AG04449 (cell line): ENCODE data around the gene CHRM5.
"Not testable (repeated sequence)": the region's sequence is repeated elsewhere in the genome, so short reads cannot be mapped to it uniquely, and the experiment has no call there.

Experiments
- CTCF ChIA-PET: fragments of 350-600 bp; formaldehyde crosslinking; extraction: SDS; loops from one replicate; lab custom pipeline; 2021; ENCODE audit warnings: antibody characterized with exemption; lab: Yijun Ruan, JAX
- POLR2A ChIA-PET: fragments of 400-600, 350-600 bp; formaldehyde crosslinking; extraction: SDS; loops from one replicate; lab custom pipeline; 2020; ENCODE audit warnings: antibody characterized with exemption, inconsistent platforms; lab: Yijun Ruan, JAX
- DNase-seq: peaks from one replicate; pipeline ENCODE4 v3.0.0-alpha.2; 2010; ENCODE audit warnings: low read depth, low spot score
- H3K4me3 ChIP-seq: 2 replicates; pipeline ENCODE4 v1.5.1; 2011; ENCODE audit warnings: low read depth, mild to moderate bottlenecking, control low read depth, low read length
- CTCF ChIP-seq: IDR thresholded peaks from one replicate; pipeline ENCODE4 v1.5.1; 2011; ENCODE audit warnings: mild to moderate bottlenecking, moderate library complexity, low read length, control low read depth, inconsistent platforms; ENCODE audit not compliant: insufficient read depth; ENCODE audit errors: missing control alignments

CHRM5 gene

DNA sequence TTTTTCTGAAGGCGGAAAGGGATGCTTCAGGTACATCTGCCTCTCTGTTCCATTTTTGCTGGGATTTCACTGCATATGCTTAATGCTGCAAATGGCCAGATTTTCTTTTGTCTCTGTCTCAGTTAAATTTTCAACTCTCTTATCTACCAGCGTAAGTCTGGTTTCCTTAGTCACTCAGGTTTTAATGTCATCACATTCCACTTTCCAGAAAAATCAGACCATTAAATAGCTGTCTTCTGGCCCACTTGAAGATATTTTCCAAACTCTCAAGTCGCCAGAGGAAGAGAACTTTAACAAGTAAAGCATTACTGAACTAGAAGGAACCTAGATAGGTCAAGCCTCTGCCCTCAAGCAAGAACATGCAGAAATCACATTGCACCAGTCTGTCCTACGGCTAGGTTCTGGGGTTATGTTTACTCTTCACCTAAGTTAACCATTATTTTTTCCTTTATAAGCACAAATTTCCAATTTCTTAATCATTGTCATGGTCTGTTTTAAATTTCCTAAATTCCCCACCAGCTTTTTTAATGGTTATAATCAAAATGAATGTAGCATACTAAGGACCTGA lies 44.2 kb downstream of the CHRM5 start:
- POLR2A ChIA-PET, result no interaction called here
- CTCF ChIA-PET, result interaction anchor here (1.7 kb wide), 1 partner anchor 20 kb away, joined by 5 read pairs; no protein-coding TSS in a partner anchor
- H3K4me3 ChIP-seq, result no peak overlapping the region
- no peak for TF ChIP-seq CTCF
- no peak for DNase-seq

DNA sequence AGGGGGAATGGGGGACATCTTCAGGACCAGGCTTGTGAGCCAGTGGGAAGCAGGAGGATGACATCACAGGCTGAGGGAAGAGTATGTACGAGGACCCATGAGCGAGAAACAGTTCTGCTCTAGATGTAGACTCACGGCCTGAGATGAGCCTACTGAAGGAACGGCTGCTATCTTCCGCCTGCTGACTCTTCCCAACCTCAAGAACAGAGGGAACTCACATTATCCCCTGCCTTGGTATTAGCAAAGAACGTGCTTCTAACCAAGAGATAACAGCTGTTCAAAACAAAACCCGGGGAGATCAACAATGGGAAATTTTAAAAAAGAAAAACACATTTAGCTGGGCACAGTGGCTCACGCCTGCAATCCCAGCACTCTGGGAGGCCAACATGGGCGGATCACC lies 45.4 kb downstream of the CHRM5 start:
- no peak overlapping the region for H3K4me3 ChIP-seq
- no peak for TF ChIP-seq CTCF
- CTCF ChIA-PET, result interaction anchor here (1.7 kb wide), 1 partner anchor 21 kb away, joined by 5 read pairs; no protein-coding TSS in a partner anchor
- DNase-seq, result no peak
- POLR2A ChIA-PET, result no interaction called here

DNA sequence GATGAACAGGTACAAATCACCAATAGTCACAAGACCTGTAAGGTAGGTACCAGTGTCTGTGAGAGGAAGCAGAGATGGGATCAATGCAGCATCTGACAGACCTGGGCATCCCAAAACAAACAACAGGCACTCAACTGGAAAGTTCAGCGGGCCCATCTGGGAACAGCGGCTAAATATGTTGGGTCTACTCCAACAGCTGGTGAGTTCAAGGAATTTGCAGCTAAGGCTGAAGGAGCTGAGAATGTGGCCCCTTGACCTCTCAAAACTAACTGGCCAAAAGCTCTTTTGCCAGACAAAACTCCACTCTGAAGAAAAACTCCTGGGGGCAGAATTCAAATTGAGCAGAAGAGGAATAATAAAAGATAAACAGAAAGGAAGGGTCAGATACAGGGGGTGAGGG lies 46.3 kb downstream of the CHRM5 start:
- ChIA-PET CTCF (no interaction called here), POLR2A (no interaction called here)
- DNase-seq, result no peak

DNA sequence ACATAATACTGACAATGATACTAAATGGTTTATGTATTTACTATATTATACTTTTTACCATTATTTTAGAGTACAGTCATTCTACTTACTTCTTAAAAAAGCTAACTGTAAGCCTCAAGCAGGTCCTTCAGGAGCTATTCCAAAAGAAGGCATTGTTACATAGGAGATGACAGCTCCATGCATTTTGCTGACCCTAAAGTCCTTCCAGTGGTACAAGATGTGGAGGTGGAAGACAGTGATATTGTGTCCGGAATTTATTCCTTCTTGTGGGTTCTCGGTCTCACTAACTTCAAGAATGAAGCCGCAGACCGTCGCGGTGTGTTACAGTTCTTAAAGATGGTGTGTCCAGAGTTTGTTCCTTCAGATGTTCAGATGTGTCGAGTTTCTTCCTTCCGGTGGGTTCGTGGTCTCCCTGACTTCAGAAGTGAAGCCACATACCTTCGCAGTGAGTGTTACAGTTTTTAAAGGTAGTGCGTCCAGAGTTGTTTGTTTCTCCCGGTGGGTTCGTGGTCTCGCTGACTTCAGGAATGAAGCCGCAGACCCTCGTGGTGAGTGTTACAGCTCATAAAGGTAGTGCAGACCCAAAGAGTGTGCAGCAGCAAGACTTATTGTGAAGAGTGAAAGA lies 49.8 kb downstream of the CHRM5 start:
- H3K4me3 ChIP-seq, result no peak overlapping the region
- CTCF ChIA-PET, result interaction anchor here (1.1 kb wide), 1 partner anchor 24 kb away, joined by 4 read pairs; no protein-coding TSS in a partner anchor
- DNase-seq, result no peak
- no peak for TF ChIP-seq CTCF
- POLR2A ChIA-PET, result no interaction called here

More for the DNA sequence above, 46.3 kb downstream of the CHRM5 start:
- H3K4me3 ChIP-seq, result no peak overlapping the region
- no peak for TF ChIP-seq CTCF

DNA sequence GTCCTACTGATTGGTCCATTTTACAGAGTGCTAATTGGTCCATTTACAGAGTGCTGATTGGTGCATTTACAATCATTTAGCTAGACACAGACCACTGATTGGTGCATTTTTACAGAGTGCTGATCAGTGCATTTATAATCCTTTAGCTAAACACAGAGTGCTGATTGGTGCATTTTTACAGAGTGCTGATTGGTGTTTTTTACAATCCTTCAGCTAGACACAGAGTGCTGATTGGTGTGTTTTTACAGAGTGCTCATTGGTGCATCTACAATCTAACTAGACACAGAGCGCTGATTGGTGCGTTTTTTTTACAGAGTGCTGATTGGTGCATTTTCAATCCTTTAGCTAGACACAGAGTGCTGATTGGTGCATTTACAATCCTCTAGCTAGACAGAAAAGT lies 50.4 kb downstream of the CHRM5 start:
- CTCF ChIA-PET, result interaction anchor here (0.5 to 1.1 kb wide), 4 partner anchors 24 to 282 kb away, joined by 3 to 4 read pairs (median 3); no protein-coding TSS in a partner anchor
- DNase-seq, H3K4me3 ChIP-seq, POLR2A ChIA-PET: not testable (repeated sequence)

DNA sequence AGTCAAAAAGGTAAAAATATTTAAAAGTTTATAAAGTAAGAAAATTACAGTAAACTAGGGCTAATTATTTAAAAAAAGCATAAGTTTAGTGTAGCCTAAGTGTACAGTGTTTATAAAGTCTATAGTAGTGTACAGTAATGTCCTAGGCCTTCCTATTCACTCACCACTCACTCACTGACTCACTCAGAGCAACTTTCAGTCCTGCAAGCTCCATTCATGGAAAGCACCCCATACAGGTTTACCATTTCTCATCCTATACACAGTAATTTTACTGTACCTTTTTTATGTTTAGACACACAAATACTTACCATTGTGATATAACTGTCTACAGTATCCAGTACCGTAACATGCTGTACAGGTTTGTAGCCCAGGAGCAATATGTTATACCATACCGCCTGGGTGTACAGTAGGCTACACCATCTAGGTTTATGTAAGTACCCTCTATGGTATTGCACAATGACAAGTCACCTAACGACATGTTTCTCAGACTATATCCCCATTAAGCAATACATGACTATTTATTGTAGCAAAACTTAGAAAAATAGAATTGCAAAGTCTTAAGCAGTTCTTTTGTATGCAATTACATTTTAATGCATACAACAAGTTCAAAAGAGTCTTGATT lies 51.2 kb downstream of the CHRM5 start:
- ChIA-PET CTCF (interaction anchor here (0.7 to 1.1 kb wide), 3 partner anchors 25 to 283 kb away, joined by 3 to 4 read pairs (median 3); no protein-coding TSS in a partner anchor), POLR2A (no interaction called here)
- no peak for DNase-seq
- no peak for TF ChIP-seq CTCF
- H3K4me3 ChIP-seq, result no peak overlapping the region
